ENCODE data around the gene PHRF1. TPM values are rescaled to one million over a fixed set of nuclear protein-coding genes. Genes with fewer than 3 reads are reported as not detected.
A peak's percentile ranks its signal among the peaks of the same experiment; 100 is the strongest.

The PHRF1 gene
- total RNA-seq, 1 experiment from 2014 or later, result 45.5 TPM

DNA sequence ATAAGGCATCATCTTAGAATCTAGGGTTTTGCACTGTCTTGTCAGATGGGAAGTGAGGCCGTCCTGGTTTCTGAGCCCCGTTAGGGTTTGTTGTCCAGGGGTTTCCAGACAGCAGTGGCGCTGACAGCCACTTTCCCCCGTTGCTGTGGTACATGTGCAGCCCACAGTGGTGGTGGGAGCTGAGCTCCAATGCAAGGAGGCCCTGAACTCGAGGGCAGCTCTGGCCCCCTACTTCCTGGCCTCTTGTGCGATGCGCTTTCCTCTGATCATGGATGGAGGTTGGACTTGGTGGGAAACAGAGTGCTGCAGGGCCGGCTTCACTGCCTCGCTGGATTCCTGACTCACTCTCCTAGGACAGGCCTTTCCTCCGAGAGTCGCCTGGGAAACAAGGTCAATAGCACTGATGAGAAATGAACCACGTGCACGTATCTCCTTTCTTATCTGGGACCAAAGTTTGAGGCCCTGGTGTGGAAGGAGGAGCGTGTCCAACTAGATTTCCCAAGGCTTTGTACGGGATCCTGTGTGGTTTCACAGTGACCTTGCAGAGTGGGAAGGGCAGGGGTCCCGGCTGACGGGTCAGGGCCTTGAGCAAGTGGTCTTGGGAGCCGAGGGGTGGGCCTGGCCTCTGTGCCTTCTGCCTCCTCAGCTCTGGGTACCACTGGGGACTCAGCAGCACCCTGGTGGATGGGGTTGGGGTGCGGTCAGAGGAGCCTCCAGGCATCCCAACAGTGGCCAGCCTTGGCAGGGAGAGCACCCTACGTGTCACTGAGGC lies 3.7 kb downstream of the PHRF1 start:
- Histone ChIP-seq H3K4me2 (ENCODE audit: low read length) (no peak overlapping the region), H3K27ac (ENCODE audit: low read depth, low read length) (no peak overlapping the region), H3K9ac (ENCODE audit: low read length) (no peak overlapping the region), H3K4me3 (replicated peaks in 1 of 2; ENCODE audit: low read depth in 1 of 2, low read length in 2 of 2) (no peak overlapping the region), H3K27me3 (ENCODE audit: insufficient read depth, low read length) (no peaks in the 10 kb centered on the region), H2AFZ (ENCODE audit: low read depth, low read length, poor library complexity, severe bottlenecking) (no peak overlapping the region), H3K9me3 (ENCODE audit: control insufficient read depth in 1 of 2, insufficient read depth in 1 of 2, low read depth in 1 of 2, low read length in 2 of 2) (no peaks in the 10 kb centered on the region), H4K20me1 (ENCODE audit: insufficient read depth) (no peaks in the 10 kb centered on the region; the same call in 1 of the 2 replicates), H3K79me2 (ENCODE audit: insufficient read depth, low read length) (peaks cover 81% of the 10 kb centered on the region), H3K36me3 (ENCODE audit: control insufficient read depth in 1 of 2, insufficient read depth in 2 of 2, low read length in 2 of 2) (peaks cover 19 to 29% of the 10 kb centered on the region in 2 experiments; a peak in 3 of 4 replicates), H3K9me2 (ENCODE audit: insufficient read depth) (no peaks in the 10 kb centered on the region), H3K4me1 (ENCODE audit: control insufficient read depth in 1 of 2, insufficient read depth in 2 of 2, low read length in 2 of 2) (peaks cover 12 to 23% of the 10 kb centered on the region in 2 experiments)
- POLR2A ChIA-PET, result no interaction called here
- RAD21 ChIA-PET (ENCODE audit: low non-redundant PET in 1 of 2, low total read pairs in 2 of 2, uncharacterized antibody in 2 of 2, unreplicated experiment in 2 of 2), result no interaction called here
- ATAC-seq (no peak), DNase-seq (ENCODE audit: low read depth, low spot score) (no peak)
- TSS peak; percentile 1 for BruUV-seq (replicated peaks)
- CTCF ChIA-PET, result no interaction called here
- TF ChIP-seq, protein P1, sequence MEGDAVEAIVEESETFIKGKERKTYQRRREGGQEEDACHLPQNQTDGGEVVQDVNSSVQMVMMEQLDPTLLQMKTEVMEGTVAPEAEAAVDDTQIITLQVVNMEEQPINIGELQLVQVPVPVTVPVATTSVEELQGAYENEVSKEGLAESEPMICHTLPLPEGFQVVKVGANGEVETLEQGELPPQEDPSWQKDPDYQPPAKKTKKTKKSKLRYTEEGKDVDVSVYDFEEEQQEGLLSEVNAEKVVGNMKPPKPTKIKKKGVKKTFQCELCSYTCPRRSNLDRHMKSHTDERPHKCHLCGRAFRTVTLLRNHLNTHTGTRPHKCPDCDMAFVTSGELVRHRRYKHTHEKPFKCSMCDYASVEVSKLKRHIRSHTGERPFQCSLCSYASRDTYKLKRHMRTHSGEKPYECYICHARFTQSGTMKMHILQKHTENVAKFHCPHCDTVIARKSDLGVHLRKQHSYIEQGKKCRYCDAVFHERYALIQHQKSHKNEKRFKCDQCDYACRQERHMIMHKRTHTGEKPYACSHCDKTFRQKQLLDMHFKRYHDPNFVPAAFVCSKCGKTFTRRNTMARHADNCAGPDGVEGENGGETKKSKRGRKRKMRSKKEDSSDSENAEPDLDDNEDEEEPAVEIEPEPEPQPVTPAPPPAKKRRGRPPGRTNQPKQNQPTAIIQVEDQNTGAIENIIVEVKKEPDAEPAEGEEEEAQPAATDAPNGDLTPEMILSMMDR (IDR thresholded peaks at IDR 0.05 in 2 of 3, conservative IDR thresholded peaks at IDR 0.05 in 1 of 3; ENCODE audit: borderline replicate concordance in 1 of 3, insufficient read depth in 1 of 3, low read depth in 2 of 3, low read length in 2 of 3), result no peak
- TF ChIP-seq RAD21 (IDR thresholded peaks at IDR 0.05; ENCODE audit: low read depth) (no peak), ZNF274 (IDR thresholded peaks at IDR 0.05; ENCODE audit: low read depth, low read length) (no peak), FOSL1 (IDR thresholded peaks at IDR 0.05; ENCODE audit: low read depth) (no peak), EZH2phosphoT487 (IDR thresholded peaks at IDR 0.05; ENCODE audit: borderline replicate concordance) (no peak), SRF (IDR thresholded peaks at IDR 0.05; ENCODE audit: low read depth) (no peak)
- intact Hi-C loops (cut with micrococcal nuclease), result no loop called here

- H2AFZ ChIP-seq (ENCODE audit: low read depth, low read length, poor library complexity, severe bottlenecking), result no peak overlapping the region
- intact Hi-C loops (cut with micrococcal nuclease), result no loop called here
- H3K4me3 ChIP-seq (replicated peaks in 1 of 2; ENCODE audit: low read depth in 1 of 2, low read length in 2 of 2), result no peak overlapping the region
- no peak overlapping the region for H3K27ac ChIP-seq (ENCODE audit: low read depth, low read length)
- no peaks in the 10 kb centered on the region for H3K9me3 ChIP-seq (ENCODE audit: control insufficient read depth in 1 of 2, insufficient read depth in 1 of 2, low read depth in 1 of 2, low read length in 2 of 2)
- DNase-seq (ENCODE audit: low read depth, low spot score) (no peak), ATAC-seq (no peak)
- ChIA-PET CTCF (no interaction called here), POLR2A (no interaction called here), RAD21 (ENCODE audit: low non-redundant PET in 1 of 2, low total read pairs in 2 of 2, uncharacterized antibody in 2 of 2, unreplicated experiment in 2 of 2) (no interaction called here)
- H3K9ac ChIP-seq (ENCODE audit: low read length), result no peak overlapping the region
- peaks cover 90% of the 10 kb centered on the region for H3K79me2 ChIP-seq (ENCODE audit: insufficient read depth, low read length)
- H3K27me3 ChIP-seq (ENCODE audit: insufficient read depth, low read length), result no peaks in the 10 kb centered on the region
- no peaks in the 10 kb centered on the region for H3K9me2 ChIP-seq (ENCODE audit: insufficient read depth)
- no peak overlapping the region for H3K4me2 ChIP-seq (ENCODE audit: low read length)
- H3K4me1 ChIP-seq (ENCODE audit: control insufficient read depth in 1 of 2, insufficient read depth in 2 of 2, low read length in 2 of 2), result peaks cover 12 to 17% of the 10 kb centered on the region in 2 experiments
- H3K36me3 ChIP-seq (ENCODE audit: control insufficient read depth in 1 of 2, insufficient read depth in 2 of 2, low read length in 2 of 2), result peaks cover 19 to 31% of the 10 kb centered on the region in 2 experiments; a peak in 3 of 4 replicates
- TF ChIP-seq, protein P1 (IDR thresholded peaks at IDR 0.05 in 2 of 3, conservative IDR thresholded peaks at IDR 0.05 in 1 of 3; ENCODE audit: borderline replicate concordance in 1 of 3, insufficient read depth in 1 of 3, low read depth in 2 of 3, low read length in 2 of 3), result no peak
- TF ChIP-seq REST (IDR thresholded peaks at IDR 0.05; ENCODE audit: low read depth), result no peak
- no peak for TF ChIP-seq TCF7L2 (IDR thresholded peaks at IDR 0.05; ENCODE audit: borderline replicate concordance, extremely low read depth, insufficient read depth, insufficient read length)
- TF ChIP-seq SP1 (IDR thresholded peaks at IDR 0.05; ENCODE audit: low read depth), result no peak
- TF ChIP-seq CBX3 (IDR thresholded peaks at IDR 0.05; ENCODE audit: low read depth), result no peak
- no peaks in the 10 kb centered on the region; the same call in 1 of the 2 replicates for H4K20me1 ChIP-seq (ENCODE audit: insufficient read depth)
- BruUV-seq (replicated peaks), result no TSS peak
These were observed 5.1 kb downstream of the PHRF1 start for GRCh38 chr11:581342-581741.

All from HCT116 (cell line).